Stomach (tissue), 4 donors: ENCODE data around the gene TYMS.

ENCODE experiments used
- POLR2A ChIP-seq, 4 donors: fragments of 450-650 bp; IDR thresholded peaks; one replicate each; pipeline ENCODE4 v1.6.1; 2016; ENCODE audit warnings: antibody characterized with exemption in 4 of 4, control low read depth in 2 of 4, mild to moderate bottlenecking in 1 of 4, moderate library complexity in 1 of 4
- TF ChIP-seq, protein P1 (sequence below), 7 experiments: fragments of 450-650 bp in 4 of 7; fragments of 200-600 bp in 3 of 7; sonication (generic) in 3 of 7; IDR thresholded peaks; one replicate each; pipeline ENCODE4 v1.5.1; 2016 to 2019; ENCODE audit warnings: antibody characterized with exemption in 7 of 7, control low read depth in 2 of 7, mild to moderate bottlenecking in 1 of 7

DNA sequence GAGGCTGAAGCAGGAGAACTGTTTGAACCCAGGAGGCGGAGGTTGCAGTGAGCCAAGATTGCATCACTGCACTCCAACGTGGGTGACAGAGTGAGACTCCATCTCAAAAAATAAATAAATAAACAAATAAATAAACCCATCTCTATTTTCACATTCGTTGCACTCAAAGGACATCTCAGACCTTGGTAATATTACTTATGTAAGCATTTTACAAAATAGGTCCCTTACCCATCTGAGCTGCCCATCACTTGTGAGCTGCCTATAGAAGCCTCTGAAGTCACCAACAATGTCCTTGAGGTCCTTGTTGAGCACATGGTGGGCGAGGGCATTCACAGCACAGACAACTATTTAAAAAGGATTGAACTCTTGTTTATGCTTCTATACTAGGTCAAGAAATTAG is 39.6 kb downstream of the TYMS start:
- TF ChIP-seq, protein P1, sequence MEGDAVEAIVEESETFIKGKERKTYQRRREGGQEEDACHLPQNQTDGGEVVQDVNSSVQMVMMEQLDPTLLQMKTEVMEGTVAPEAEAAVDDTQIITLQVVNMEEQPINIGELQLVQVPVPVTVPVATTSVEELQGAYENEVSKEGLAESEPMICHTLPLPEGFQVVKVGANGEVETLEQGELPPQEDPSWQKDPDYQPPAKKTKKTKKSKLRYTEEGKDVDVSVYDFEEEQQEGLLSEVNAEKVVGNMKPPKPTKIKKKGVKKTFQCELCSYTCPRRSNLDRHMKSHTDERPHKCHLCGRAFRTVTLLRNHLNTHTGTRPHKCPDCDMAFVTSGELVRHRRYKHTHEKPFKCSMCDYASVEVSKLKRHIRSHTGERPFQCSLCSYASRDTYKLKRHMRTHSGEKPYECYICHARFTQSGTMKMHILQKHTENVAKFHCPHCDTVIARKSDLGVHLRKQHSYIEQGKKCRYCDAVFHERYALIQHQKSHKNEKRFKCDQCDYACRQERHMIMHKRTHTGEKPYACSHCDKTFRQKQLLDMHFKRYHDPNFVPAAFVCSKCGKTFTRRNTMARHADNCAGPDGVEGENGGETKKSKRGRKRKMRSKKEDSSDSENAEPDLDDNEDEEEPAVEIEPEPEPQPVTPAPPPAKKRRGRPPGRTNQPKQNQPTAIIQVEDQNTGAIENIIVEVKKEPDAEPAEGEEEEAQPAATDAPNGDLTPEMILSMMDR (IDR thresholded peaks at IDR 0.05) = no peak
- no peak for TF ChIP-seq POLR2A (IDR thresholded peaks at IDR 0.05)
